Mucosa of rectum (tissue), 2 donors: ENCODE measurements around the gene MBNL1.
A peak's percentile ranks its signal among the peaks of the same experiment; 100 is the strongest.

Source experiments
- H3K27ac ChIP-seq, 2 donors: one replicate each; pipeline ENCODE4 v1.7.0; 2013; ENCODE audit warnings: inconsistent platforms in 2 of 2, low read depth in 2 of 2, low read length in 2 of 2
- H3K27me3 ChIP-seq, 2 donors: one replicate each; pipeline ENCODE4 v1.7.0; 2013; ENCODE audit warnings: low read length in 2 of 2; ENCODE audit not compliant: control insufficient read depth in 2 of 2, insufficient read depth in 2 of 2
- H3K36me3 ChIP-seq, 2 donors: one replicate each; pipeline ENCODE4 v1.7.0; 2013; ENCODE audit warnings: low read length in 2 of 2; ENCODE audit not compliant: control insufficient read depth in 2 of 2, insufficient read depth in 2 of 2
- H3K4me1 ChIP-seq, 2 donors: one replicate each; pipeline ENCODE4 v1.7.0; 2013; ENCODE audit warnings: low read length in 2 of 2, mild to moderate bottlenecking in 1 of 2; ENCODE audit not compliant: control insufficient read depth in 2 of 2, insufficient read depth in 2 of 2
- H3K4me3 ChIP-seq, 2 donors: one replicate each; pipeline ENCODE4 v1.7.0; 2013; ENCODE audit warnings: low read length in 2 of 2
- H3K9ac ChIP-seq, 2 donors: one replicate each; pipeline ENCODE4 v1.7.0; 2013; ENCODE audit warnings: low read length in 2 of 2, low read depth in 1 of 2, mild to moderate bottlenecking in 1 of 2
- H3K9me3 ChIP-seq, 2 donors: one replicate each; pipeline ENCODE4 v1.7.0; 2013; ENCODE audit warnings: low read length in 2 of 2; ENCODE audit not compliant: control insufficient read depth in 2 of 2
- donor health status: healthy.
- donor health status: Normal muscosa, but diverticular disease.

The MBNL1 gene

DNA sequence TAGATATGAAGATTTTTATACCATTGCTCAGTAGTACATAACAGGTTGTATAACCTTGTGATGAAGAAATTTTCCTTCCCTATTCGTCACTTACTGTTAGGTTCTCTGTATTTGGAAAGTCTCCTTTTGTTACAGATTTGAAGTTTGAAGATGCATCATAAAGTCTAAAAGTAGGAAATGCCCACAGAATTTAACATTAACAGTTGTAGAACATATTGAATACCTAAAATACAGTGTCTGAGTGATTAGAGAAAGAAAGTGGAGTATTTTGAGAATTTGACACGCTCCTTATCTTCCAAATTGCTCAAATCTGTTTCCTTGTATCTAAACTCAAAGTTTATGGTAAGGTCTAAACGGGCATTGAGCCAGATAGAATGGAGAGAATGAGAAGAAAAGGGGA, 111.3 kb downstream of the MBNL1 start:
- Histone ChIP-seq H3K9ac (no peak overlapping the region), H3K4me1 (peaks cover 8 to 19% of the 10 kb centered on the region in 2 donors), H3K27me3 (no peaks in the 10 kb centered on the region), H3K9me3 (no peaks in the 10 kb centered on the region), H3K36me3 (peaks cover 0 to 3% of the 10 kb centered on the region in 2 donors), H3K27ac (no peak overlapping the region), H3K4me3 (no peak overlapping the region)

DNA sequence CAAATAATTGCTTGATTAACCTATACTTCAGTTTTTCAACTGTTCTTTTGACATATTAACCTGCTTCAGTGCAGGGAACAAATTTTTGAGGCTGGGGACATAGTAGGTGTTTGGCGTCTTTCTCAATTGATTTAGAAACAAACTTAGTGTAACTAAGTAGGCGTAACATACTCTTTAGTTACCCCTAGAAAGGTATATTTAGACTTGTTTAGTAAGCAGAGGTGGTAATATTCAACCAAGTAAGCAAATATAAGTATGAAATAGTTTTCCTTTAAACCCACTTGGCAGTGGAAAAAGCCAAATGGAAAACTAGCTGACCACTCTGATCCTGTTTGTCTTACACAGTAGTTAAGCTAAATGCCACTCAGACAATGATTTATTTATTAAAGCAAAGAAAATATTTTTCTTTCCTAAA, 113.2 kb downstream of the MBNL1 start:
- H3K36me3 ChIP-seq: peaks cover 0 to 3% of the 10 kb centered on the region in 2 donors
- no peaks in the 10 kb centered on the region for H3K27me3 ChIP-seq
- H3K9ac ChIP-seq: no peak overlapping the region
- H3K4me1 ChIP-seq: peaks cover 6 to 17% of the 10 kb centered on the region in 2 donors
- no peak overlapping the region for H3K27ac ChIP-seq
- no peaks in the 10 kb centered on the region for H3K9me3 ChIP-seq
- peak overlapping the region; percentile 12 to 29 for H3K4me3 ChIP-seq

- H3K27ac ChIP-seq: peak overlapping the region; percentile 27 to 31
- peak overlapping the region; percentile 12 to 29 for H3K4me3 ChIP-seq
- no peaks in the 10 kb centered on the region for H3K27me3 ChIP-seq
- peaks cover 6 to 17% of the 10 kb centered on the region in 2 donors for H3K4me1 ChIP-seq
- H3K9me3 ChIP-seq: no peaks in the 10 kb centered on the region
- peaks cover 0 to 3% of the 10 kb centered on the region in 2 donors for H3K36me3 ChIP-seq
- no peak overlapping the region for H3K9ac ChIP-seq
Measured at GRCh38 chr3:152382312-152383135, 113.8 kb downstream of the MBNL1 start.

GRCh38 chr3:152383136-152383606, 114.4 kb downstream of the MBNL1 start:
- H3K9ac ChIP-seq: no peak overlapping the region
- H3K36me3 ChIP-seq: peaks cover 0 to 3% of the 10 kb centered on the region in 2 donors
- H3K27ac ChIP-seq: peak overlapping the region; percentile 21 to 27
- H3K4me1 ChIP-seq: peaks cover 6 to 17% of the 10 kb centered on the region in 2 donors
- H3K4me3 ChIP-seq: peak overlapping the region in 1 of 2 donors; percentile 29
- no peaks in the 10 kb centered on the region for H3K27me3 ChIP-seq
- no peaks in the 10 kb centered on the region for H3K9me3 ChIP-seq

DNA sequence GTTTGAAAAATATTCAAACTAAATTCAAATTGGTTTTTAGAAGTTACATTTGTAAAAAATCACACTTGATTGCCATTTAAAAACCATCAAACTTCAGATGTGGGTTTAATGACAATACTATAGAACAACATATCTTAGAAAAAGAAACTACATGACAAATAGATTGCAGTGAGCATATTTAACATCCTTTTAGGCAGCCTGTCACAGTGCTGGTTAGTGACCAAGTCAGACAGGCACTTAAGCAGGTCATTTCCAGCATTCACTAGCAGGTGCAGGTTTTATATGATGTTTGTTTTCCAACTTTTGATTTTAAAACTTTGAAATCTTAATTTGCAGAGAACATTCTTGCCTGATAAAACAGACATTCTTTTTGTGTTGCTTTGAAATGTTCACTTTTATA, 115.7 kb downstream of the MBNL1 start:
- Histone ChIP-seq H3K27ac (no peak overlapping the region), H3K4me1 (peaks cover 3 to 17% of the 10 kb centered on the region in 2 donors), H3K9me3 (no peaks in the 10 kb centered on the region), H3K9ac (no peak overlapping the region), H3K27me3 (no peaks in the 10 kb centered on the region), H3K36me3 (no peaks in the 10 kb centered on the region), H3K4me3 (no peak overlapping the region)

- H3K9ac ChIP-seq: no peak overlapping the region
- H3K4me3 ChIP-seq: no peak overlapping the region
- peaks cover 3 to 13% of the 10 kb centered on the region in 2 donors for H3K4me1 ChIP-seq
- no peaks in the 10 kb centered on the region for H3K36me3 ChIP-seq
- no peaks in the 10 kb centered on the region for H3K27me3 ChIP-seq
- no peaks in the 10 kb centered on the region for H3K9me3 ChIP-seq
- H3K27ac ChIP-seq: no peak overlapping the region
Measured at GRCh38 chr3:152385761-152386160, 117.0 kb downstream of the MBNL1 start.

GRCh38 chr3:152386208-152386607, 117.5 kb downstream of the MBNL1 start:
- no peak overlapping the region for H3K4me3 ChIP-seq
- H3K4me1 ChIP-seq: peaks cover 0 to 13% of the 10 kb centered on the region in 2 donors
- no peaks in the 10 kb centered on the region for H3K27me3 ChIP-seq
- no peaks in the 10 kb centered on the region for H3K9me3 ChIP-seq
- no peak overlapping the region for H3K9ac ChIP-seq
- no peaks in the 10 kb centered on the region for H3K36me3 ChIP-seq
- no peak overlapping the region for H3K27ac ChIP-seq

GRCh38 chr3:152388631-152389030, 119.9 kb downstream of the MBNL1 start:
- Histone ChIP-seq H3K4me1 (peaks cover 0 to 2% of the 10 kb centered on the region in 2 donors), H3K36me3 (no peaks in the 10 kb centered on the region), H3K4me3 (no peak overlapping the region), H3K27ac (no peak overlapping the region), H3K9ac (no peak overlapping the region), H3K9me3 (no peaks in the 10 kb centered on the region), H3K27me3 (no peaks in the 10 kb centered on the region)

DNA sequence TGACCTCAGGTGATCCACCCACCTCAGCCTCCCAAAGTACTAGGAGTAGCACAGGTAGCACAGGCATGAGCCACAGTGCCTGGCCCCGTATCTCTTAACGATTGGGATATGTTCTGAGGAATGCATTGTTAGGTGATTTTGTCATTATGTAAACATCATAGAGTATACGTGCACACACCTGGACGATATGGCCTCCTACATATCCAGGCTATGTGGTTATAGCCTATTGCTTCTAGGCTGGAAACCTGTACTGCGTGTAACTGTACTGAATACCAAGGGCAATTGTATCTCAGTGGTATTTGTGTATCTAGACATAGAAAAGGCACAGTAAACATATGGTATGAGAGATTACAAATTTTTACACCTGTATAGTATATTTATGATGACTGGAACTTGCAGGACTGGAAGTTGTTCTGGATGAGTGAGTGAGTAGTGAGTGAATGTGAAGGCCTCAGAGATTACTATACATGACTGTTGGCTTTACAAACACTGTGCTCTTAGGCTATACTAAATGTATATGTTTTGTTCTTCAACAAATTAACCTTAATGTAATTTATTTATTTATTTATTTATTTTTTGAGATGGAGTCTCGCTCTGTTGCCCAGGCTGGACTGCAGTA, 120.7 kb downstream of the MBNL1 start:
- no peak overlapping the region for H3K4me3 ChIP-seq
- no peaks in the 10 kb centered on the region for H3K36me3 ChIP-seq
- H3K9ac ChIP-seq: no peak overlapping the region
- no peaks in the 10 kb centered on the region for H3K27me3 ChIP-seq
- H3K4me1 ChIP-seq: peaks cover 0 to 2% of the 10 kb centered on the region in 2 donors
- no peaks in the 10 kb centered on the region for H3K9me3 ChIP-seq
- H3K27ac ChIP-seq: no peak overlapping the region

- H3K36me3 ChIP-seq: peaks cover 0 to 2% of the 10 kb centered on the region in 2 donors
- no peak overlapping the region for H3K4me3 ChIP-seq
- H3K9ac ChIP-seq: no peak overlapping the region
- H3K27me3 ChIP-seq: no peaks in the 10 kb centered on the region
- no peaks in the 10 kb centered on the region for H3K9me3 ChIP-seq
- no peak overlapping the region for H3K27ac ChIP-seq
- peaks cover 0 to 2% of the 10 kb centered on the region in 2 donors for H3K4me1 ChIP-seq
Measured at GRCh38 chr3:152390647-152391046, 121.9 kb downstream of the MBNL1 start.
